ENCODE measurements around the gene ZNF486.
"Not testable (repeated sequence)": the region's sequence is repeated elsewhere in the genome, so short reads cannot be mapped to it uniquely, and the experiment has no call there.

GRCh38 chr19:20137714-20138113 lies 29.3 kb upstream of the ZNF486 start:
- not testable (repeated sequence) for TF ChIP-seq POLR2AphosphoS5 (IDR thresholded peaks at IDR 0.05; ENCODE audit: low read depth, low read length); POLR2A (IDR thresholded peaks at IDR 0.05; ENCODE audit: low read depth, low read length); TAF1 (IDR thresholded peaks at IDR 0.05; ENCODE audit: borderline replicate concordance, low read depth, low read length)
